K562 (cell line): ENCODE measurements around the gene GABRP.

Source experiments
- EZH2 ChIP-seq: IDR thresholded peaks from 2 replicates; pipeline ENCODE4 v1.6.1; 2012; ENCODE audit warnings: low read depth, mild to moderate bottlenecking, inconsistent platforms, low read length, borderline replicate concordance
- KDM5B ChIP-seq: fragments of 200-600 bp; sonication (generic); IDR thresholded peaks from 2 replicates; pipeline ENCODE4 v1.6.1; 2012; ENCODE audit warnings: low read depth, mild to moderate bottlenecking, moderate library complexity, low read length, control low read depth, inconsistent platforms; ENCODE audit not compliant: insufficient replicate concordance
- NFIC ChIP-seq: fragments of 450-650 bp; IDR thresholded peaks from 2 replicates; pipeline ENCODE4 v1.6.1; 2017; ENCODE audit warnings: mild to moderate bottlenecking, inconsistent platforms
- POLR2A ChIP-seq: fragments of 450-650 bp; conservative IDR thresholded peaks from 2 replicates; pipeline ENCODE4 v1.6.1; 2016
- POLR2AphosphoS5 ChIP-seq: IDR thresholded peaks from 2 replicates; pipeline ENCODE4 v1.6.1; 2011; ENCODE audit warnings: mild to moderate bottlenecking, low read depth, low read length, moderate library complexity; ENCODE audit not compliant: control insufficient read depth, insufficient read depth
- RAD21 ChIP-seq, 2 experiments: fragments of 250-450 bp in 1 of 2; fragments of 450-650 bp in 1 of 2; sonication (Bioruptor Pico) in 1 of 2; formaldehyde crosslinking in 1 of 2; IDR thresholded peaks in 1 of 2; conservative IDR thresholded peaks in 1 of 2; 2 replicates each; pipeline versions ENCODE4 v1.4.0 to v1.8.0; 2020 to 2022; ENCODE audit warnings: mild to moderate bottlenecking in 2 of 2, moderate library complexity in 1 of 2
- RBFOX2 ChIP-seq: fragments of 200-400 bp; formaldehyde crosslinking; IDR thresholded peaks from 2 replicates; pipeline ENCODE4 v1.6.1; 2017; ENCODE audit warnings: low read depth, mild to moderate bottlenecking, low read length, moderate library complexity
- TAF7 ChIP-seq: fragments of 450-650 bp; IDR thresholded peaks from 2 replicates; pipeline ENCODE4 v1.6.1; 2016; ENCODE audit warnings: missing genetic modification characterization, missing compliant biosample characterization
- ZNF274 ChIP-seq: IDR thresholded peaks from 2 replicates; pipeline ENCODE4 v1.6.1; 2011; ENCODE audit warnings: low read depth, mild to moderate bottlenecking, low read length, moderate library complexity, borderline replicate concordance
- ZNF551 ChIP-seq: fragments of 250-450 bp; sonication (Bioruptor Pico); IDR thresholded peaks from 2 replicates; pipeline ENCODE4 v1.5.0; 2021; ENCODE audit warnings: mild to moderate bottlenecking, moderate library complexity
- TF ChIP-seq, protein P1 (sequence below), 3 experiments: IDR thresholded peaks in 2 of 3; conservative IDR thresholded peaks in 1 of 3; 2 replicates each; pipeline ENCODE4 v1.5.1; 2011 to 2012; ENCODE audit warnings: low read length in 3 of 3, mild to moderate bottlenecking in 3 of 3, control low read depth in 2 of 3, improper control_type of control experiment in 1 of 3, inconsistent platforms in 1 of 3, low read depth in 1 of 3, mixed read lengths in 1 of 3, moderate library complexity in 1 of 3; ENCODE audit not compliant: insufficient read depth in 2 of 3
- TF ChIP-seq, protein P2 (sequence below): sonication (generic); formaldehyde crosslinking; IDR thresholded peaks from 2 replicates; pipeline ENCODE4 v1.5.0; 2020; ENCODE audit warnings: missing genetic modification reagents

DNA sequence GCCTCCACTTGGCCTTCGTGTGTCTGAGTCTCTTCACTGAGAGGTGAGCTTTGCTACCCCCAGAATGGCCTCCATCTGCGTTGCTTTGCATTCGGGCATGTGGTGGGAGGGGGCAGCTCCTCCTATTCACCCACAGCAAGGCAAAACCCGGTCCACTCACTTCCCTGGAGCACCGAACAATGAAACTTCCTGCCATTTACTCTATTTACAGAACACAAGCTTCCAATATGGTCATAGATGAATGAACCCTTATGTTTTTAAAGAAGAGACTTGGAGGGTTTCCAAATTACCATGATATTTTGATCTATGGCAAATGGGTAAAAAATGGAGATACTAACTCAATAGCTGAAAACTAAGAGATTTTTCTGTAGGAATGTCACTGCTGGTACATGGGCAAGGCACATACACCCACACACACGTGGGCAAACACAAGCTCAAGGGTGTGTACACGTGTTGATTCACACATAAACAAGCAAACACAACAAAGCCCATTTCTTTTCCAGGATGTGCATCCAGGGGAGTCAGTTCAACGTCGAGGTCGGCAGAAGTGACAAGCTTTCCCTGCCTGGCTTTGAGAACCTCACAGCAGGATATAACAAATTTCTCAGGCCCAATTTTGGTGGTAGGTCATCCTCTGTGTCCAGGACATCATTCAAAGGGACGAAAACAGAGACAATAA, 5.2 kb downstream of the GABRP start:
- TF ChIP-seq RAD21 (CRISPR knock-in tag; conservative IDR thresholded peaks at IDR 0.05 in 1 of 2, IDR thresholded peaks at IDR 0.05 in 1 of 2), result no peak
- no peak for TF ChIP-seq RBFOX2
- no peak for TF ChIP-seq EZH2
- TF ChIP-seq, protein P1, sequence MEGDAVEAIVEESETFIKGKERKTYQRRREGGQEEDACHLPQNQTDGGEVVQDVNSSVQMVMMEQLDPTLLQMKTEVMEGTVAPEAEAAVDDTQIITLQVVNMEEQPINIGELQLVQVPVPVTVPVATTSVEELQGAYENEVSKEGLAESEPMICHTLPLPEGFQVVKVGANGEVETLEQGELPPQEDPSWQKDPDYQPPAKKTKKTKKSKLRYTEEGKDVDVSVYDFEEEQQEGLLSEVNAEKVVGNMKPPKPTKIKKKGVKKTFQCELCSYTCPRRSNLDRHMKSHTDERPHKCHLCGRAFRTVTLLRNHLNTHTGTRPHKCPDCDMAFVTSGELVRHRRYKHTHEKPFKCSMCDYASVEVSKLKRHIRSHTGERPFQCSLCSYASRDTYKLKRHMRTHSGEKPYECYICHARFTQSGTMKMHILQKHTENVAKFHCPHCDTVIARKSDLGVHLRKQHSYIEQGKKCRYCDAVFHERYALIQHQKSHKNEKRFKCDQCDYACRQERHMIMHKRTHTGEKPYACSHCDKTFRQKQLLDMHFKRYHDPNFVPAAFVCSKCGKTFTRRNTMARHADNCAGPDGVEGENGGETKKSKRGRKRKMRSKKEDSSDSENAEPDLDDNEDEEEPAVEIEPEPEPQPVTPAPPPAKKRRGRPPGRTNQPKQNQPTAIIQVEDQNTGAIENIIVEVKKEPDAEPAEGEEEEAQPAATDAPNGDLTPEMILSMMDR (IDR thresholded peaks at IDR 0.05 in 2 of 3, conservative IDR thresholded peaks at IDR 0.05 in 1 of 3; ENCODE audit: insufficient read depth in 2 of 3, low read depth in 1 of 3, low read length in 3 of 3), result no peak
- no peak for TF ChIP-seq ZNF551 (CRISPR knock-in tag)
- TF ChIP-seq NFIC, result no peak
- TF ChIP-seq, protein P2, sequence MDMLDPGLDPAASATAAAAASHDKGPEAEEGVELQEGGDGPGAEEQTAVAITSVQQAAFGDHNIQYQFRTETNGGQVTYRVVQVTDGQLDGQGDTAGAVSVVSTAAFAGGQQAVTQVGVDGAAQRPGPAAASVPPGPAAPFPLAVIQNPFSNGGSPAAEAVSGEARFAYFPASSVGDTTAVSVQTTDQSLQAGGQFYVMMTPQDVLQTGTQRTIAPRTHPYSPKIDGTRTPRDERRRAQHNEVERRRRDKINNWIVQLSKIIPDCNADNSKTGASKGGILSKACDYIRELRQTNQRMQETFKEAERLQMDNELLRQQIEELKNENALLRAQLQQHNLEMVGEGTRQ, result no peak
- TF ChIP-seq POLR2AphosphoS5, result no peak
- no peak for TF ChIP-seq POLR2A
- TF ChIP-seq KDM5B, result no peak
- no peak for TF ChIP-seq ZNF274
- TF ChIP-seq TAF7, result no peak
